Liver (tissue), 9 donors: Measurements from ENCODE around the gene SELENOO. TPM values are rescaled to one million over a fixed set of nuclear protein-coding genes. Genes with fewer than 3 reads are reported as not detected.

Experiments
- DNase-seq: peaks from one replicate; pipeline ENCODE4 v3.0.0-alpha.2; 2017; ENCODE audit warnings: low spot score
- H3K27ac ChIP-seq, 2 donors: one replicate each; pipeline ENCODE4 v1.7.0; 2013; ENCODE audit warnings: inconsistent platforms in 2 of 2, low read length in 2 of 2, control low read depth in 1 of 2, low read depth in 1 of 2, mild to moderate bottlenecking in 1 of 2
- H3K27me3 ChIP-seq, 4 donors: one replicate each; pipeline versions ENCODE4 v1.6.1 to v1.7.0; 2013; ENCODE audit warnings: low read length in 3 of 4, inconsistent platforms in 1 of 4, mild to moderate bottlenecking in 1 of 4, moderate library complexity in 1 of 4; ENCODE audit not compliant: control insufficient read depth in 4 of 4, insufficient read depth in 4 of 4
- H3K36me3 ChIP-seq, 4 donors: one replicate each; pipeline versions ENCODE4 v1.6.1 to v1.7.0; 2013; ENCODE audit warnings: low read length in 3 of 4, mild to moderate bottlenecking in 3 of 4, low read depth in 1 of 4, moderate library complexity in 1 of 4; ENCODE audit not compliant: control insufficient read depth in 4 of 4, insufficient read depth in 3 of 4
- H3K4me1 ChIP-seq, 4 donors: one replicate each; pipeline versions ENCODE4 v1.6.1 to v1.7.0; 2013; ENCODE audit warnings: low read length in 3 of 4, mild to moderate bottlenecking in 3 of 4, moderate library complexity in 1 of 4; ENCODE audit not compliant: control insufficient read depth in 4 of 4, insufficient read depth in 4 of 4
- H3K4me3 ChIP-seq, 3 donors: one replicate each; pipeline versions ENCODE4 v1.6.1 to v1.7.0; 2013; ENCODE audit warnings: low read length in 3 of 3, control low read depth in 1 of 3, low read depth in 1 of 3, mild to moderate bottlenecking in 1 of 3
- H3K9ac ChIP-seq, 2 donors: one replicate each; pipeline ENCODE4 v1.7.0; 2013; ENCODE audit warnings: low read length in 2 of 2, mild to moderate bottlenecking in 2 of 2, moderate library complexity in 2 of 2, control low read depth in 1 of 2, low read depth in 1 of 2
- H3K9me3 ChIP-seq, 4 donors: one replicate each; pipeline versions ENCODE4 v1.6.1 to v1.7.0; 2013; ENCODE audit warnings: low read length in 3 of 4; ENCODE audit not compliant: control insufficient read depth in 4 of 4
- ATF3 ChIP-seq: IDR thresholded peaks from 2 replicates; pipeline ENCODE4 v1.6.1; 2016; ENCODE audit warnings: antibody characterized with exemption
- CTCF ChIP-seq: fragments of 150-350 bp; IDR thresholded peaks from 2 replicates; pipeline ENCODE4 v1.5.1; 2017; ENCODE audit warnings: improper control_type of control experiment, low read depth, low read length; ENCODE audit not compliant: missing input control
- EGR1 ChIP-seq, 2 donors: IDR thresholded peaks; 2 replicates each; pipeline ENCODE4 v1.6.1; 2016 to 2018; ENCODE audit warnings: antibody characterized with exemption in 2 of 2, low read depth in 2 of 2
- FOXA2 ChIP-seq: IDR thresholded peaks from 2 replicates; pipeline ENCODE4 v1.6.1; 2016; ENCODE audit warnings: antibody characterized with exemption
- GABPA ChIP-seq, 2 donors: IDR thresholded peaks in 1 of 2; conservative IDR thresholded peaks in 1 of 2; 2 replicates each; pipeline ENCODE4 v1.6.1; 2016; ENCODE audit warnings: antibody characterized with exemption in 2 of 2, mild to moderate bottlenecking in 1 of 2, moderate library complexity in 1 of 2
- HNF4A ChIP-seq, 2 donors: conservative IDR thresholded peaks; 2 replicates each; pipeline ENCODE4 v1.6.1; 2016; ENCODE audit warnings: antibody characterized with exemption in 2 of 2, mild to moderate bottlenecking in 2 of 2
- HNF4G ChIP-seq: IDR thresholded peaks from 2 replicates; pipeline ENCODE4 v1.6.1; 2016; ENCODE audit warnings: antibody characterized with exemption
- MAX ChIP-seq: IDR thresholded peaks from 2 replicates; pipeline ENCODE4 v1.6.1; 2016; ENCODE audit warnings: antibody characterized with exemption
- NR2F2 ChIP-seq: IDR thresholded peaks from 2 replicates; pipeline ENCODE4 v1.6.1; 2016; ENCODE audit warnings: antibody characterized with exemption
- REST ChIP-seq: IDR thresholded peaks from 2 replicates; pipeline ENCODE4 v1.6.1; 2016; ENCODE audit warnings: antibody characterized with exemption, mild to moderate bottlenecking
- RXRA ChIP-seq, 2 donors: IDR thresholded peaks; 2 replicates each; pipeline ENCODE4 v1.6.1; 2017 to 2018; ENCODE audit warnings: antibody characterized with exemption in 2 of 2, mild to moderate bottlenecking in 1 of 2
- SP1 ChIP-seq: IDR thresholded peaks from 2 replicates; pipeline ENCODE4 v1.6.1; 2018; ENCODE audit warnings: antibody characterized with exemption, mild to moderate bottlenecking
- WGBS: extraction: QIAGEN DNeasy Blood & Tissue Kit; methylation state at CpG from one replicate; pipeline ENCODE4 v1.1.7; 2013; 5-methylcytosine and 5-hydroxymethylcytosine counted together
- polyA plus RNA-seq, 2 donors: library from polyadenylated mRNA; stranded (reverse) in 1 of 2; unstranded in 1 of 2; fragments of 200-250 nt in 1 of 2; fragments of >200 nt in 1 of 2; fragmentation: Nextera tagmentation in 1 of 2; extraction: Ambion mirVana in 1 of 2; gene quantifications; one replicate each; pipeline versions ENCODE4 v1.2.1 to v1.2.3, GENCODE V29; 2013 to 2015
- total RNA-seq, 2 donors: library from RNA; depleted of rRNA; stranded (reverse); fragments of >200 nt; gene quantifications; one replicate each; pipeline ENCODE4 v1.2.3, GENCODE V29; 2014
- donor health status: healthy.
- donor health status: healthy.
- donor health status: healthy.
- donor health status: healthy.
- donor health status: healthy.

Gene SELENOO
- total and polyA plus RNA-seq, 4 donors, result 16.4 to 59.2 (median 42.2) TPM

GRCh38 chr22:50248196-50249081, 47.6 kb downstream of the SELENOO start:
- DNase-seq, result no peak
- no peak overlapping the region for H3K4me3 ChIP-seq
- H3K4me1 ChIP-seq, result peaks cover 10 to 63% (median 43%) of the 10 kb centered on the region in 4 donors
- H3K27ac ChIP-seq, result no peak overlapping the region
- H3K9me3 ChIP-seq, result no peaks in the 10 kb centered on the region
- no peak overlapping the region for H3K9ac ChIP-seq
- no peak for TF ChIP-seq ATF3
- TF ChIP-seq NR2F2, result no peak
- no peak for TF ChIP-seq MAX
- no peak for TF ChIP-seq HNF4G
- no peak for TF ChIP-seq FOXA2
- no peak for TF ChIP-seq EGR1 (IDR thresholded peaks at IDR 0.05; ENCODE audit: low read depth in 2 of 2)
- TF ChIP-seq RXRA (IDR thresholded peaks at IDR 0.05), result no peak
- no peak for TF ChIP-seq SP1
- no peak for TF ChIP-seq REST
- TF ChIP-seq GABPA (IDR thresholded peaks at IDR 0.05 in 1 of 2, conservative IDR thresholded peaks at IDR 0.05 in 1 of 2), result no peak
- TF ChIP-seq CTCF, result no peak
- H3K27me3 ChIP-seq, result no peaks in the 10 kb centered on the region
- peaks cover 0 to 4% (median 2%) of the 10 kb centered on the region in 4 donors for H3K36me3 ChIP-seq
- WGBS, result 90% methylated on average over 29 of the region's 29 CpGs

- no peak overlapping the region for H3K4me3 ChIP-seq
- peaks cover 0 to 4% (median 2%) of the 10 kb centered on the region in 4 donors for H3K36me3 ChIP-seq
- H3K9me3 ChIP-seq, result no peaks in the 10 kb centered on the region
- no peaks in the 10 kb centered on the region for H3K27me3 ChIP-seq
- H3K9ac ChIP-seq, result no peak overlapping the region
- TF ChIP-seq HNF4A (conservative IDR thresholded peaks at IDR 0.05), result no peak
- no peak for TF ChIP-seq EGR1 (IDR thresholded peaks at IDR 0.05; ENCODE audit: low read depth in 2 of 2)
- TF ChIP-seq NR2F2, result no peak
- no peak for TF ChIP-seq FOXA2
- DNase-seq, result no peak
- WGBS, result 86% methylated on average over 32 of the region's 32 CpGs
- H3K4me1 ChIP-seq, result peaks cover 10 to 53% (median 35%) of the 10 kb centered on the region in 4 donors
- no peak overlapping the region for H3K27ac ChIP-seq
These were observed 48.8 kb downstream of the SELENOO start for GRCh38 chr22:50249341-50250248.
